Astrocyte (in vitro differentiated cells and primary cell): ENCODE results near the gene TRAT1. TPM values are rescaled to one million over a fixed set of nuclear protein-coding genes. Genes with fewer than 3 reads are reported as not detected.

ENCODE experiments used
- DNase-seq: peaks from one replicate; pipeline ENCODE4 v3.0.0-alpha.2; 2010; ENCODE audit warnings: low read depth
- FAIRE-seq: peaks from 2 replicates; lab custom pipeline; 2011; peaks lifted over from hg19 to GRCh38; lab: Jason Lieb, UNC
- H2AFZ ChIP-seq: 2 replicates; pipeline ENCODE4 v1.6.0; 2012; ENCODE audit warnings: low read depth, low read length, inconsistent platforms
- H3K27ac ChIP-seq: 2 replicates; pipeline ENCODE4 v1.5.1; 2011; ENCODE audit warnings: low read depth, low read length, inconsistent platforms
- H3K27me3 ChIP-seq: 2 replicates; pipeline ENCODE4 v1.6.0; 2011; ENCODE audit warnings: low read length, inconsistent platforms; ENCODE audit not compliant: insufficient read depth
- H3K36me3 ChIP-seq: 2 replicates; pipeline ENCODE4 v1.5.1; 2011; ENCODE audit warnings: low read length, inconsistent platforms; ENCODE audit not compliant: insufficient read depth
- H3K4me1 ChIP-seq: 2 replicates; pipeline ENCODE4 v1.5.1; 2011; ENCODE audit warnings: low read length, inconsistent platforms; ENCODE audit not compliant: insufficient read depth
- H3K4me2 ChIP-seq: 2 replicates; pipeline ENCODE4 v1.6.0; 2012; ENCODE audit warnings: low read length, inconsistent platforms
- H3K4me3 ChIP-seq: 2 replicates; pipeline ENCODE4 v1.5.1; 2011; ENCODE audit warnings: low read depth, mild to moderate bottlenecking, low read length, inconsistent platforms; ENCODE audit not compliant: insufficient read depth
- H3K79me2 ChIP-seq: 2 replicates; pipeline ENCODE4 v1.6.0; 2012; ENCODE audit warnings: mild to moderate bottlenecking, low read length, inconsistent platforms; ENCODE audit not compliant: insufficient read depth
- H3K9ac ChIP-seq: 2 replicates; pipeline ENCODE4 v1.6.0; 2012; ENCODE audit warnings: mild to moderate bottlenecking, low read length, inconsistent platforms
- H3K9me3 ChIP-seq: 2 replicates; pipeline ENCODE4 v1.5.1; 2012; ENCODE audit warnings: low read depth, mild to moderate bottlenecking, low read length, inconsistent platforms; ENCODE audit not compliant: insufficient read depth
- H4K20me1 ChIP-seq: 2 replicates; pipeline ENCODE4 v1.6.0; 2012; ENCODE audit warnings: low read length, inconsistent platforms; ENCODE audit not compliant: insufficient read depth
- H3K27ac Mint-ChIP-seq: one replicate; pipeline ENCODE4 v1.8.0; 2021; ENCODE audit warnings: mild to moderate bottlenecking, mixed read lengths; ENCODE audit not compliant: unreplicated experiment
- H3K27me3 Mint-ChIP-seq: one replicate; pipeline ENCODE4 v1.8.0; 2021; ENCODE audit warnings: low read depth, mixed read lengths; ENCODE audit not compliant: unreplicated experiment
- H3K36me3 Mint-ChIP-seq: one replicate; pipeline ENCODE4 v1.8.0; 2021; ENCODE audit warnings: low read depth, mixed read lengths; ENCODE audit not compliant: unreplicated experiment
- H3K4me1 Mint-ChIP-seq: one replicate; pipeline ENCODE4 v1.8.0; 2021; ENCODE audit warnings: low read depth, mixed read lengths; ENCODE audit not compliant: unreplicated experiment
- H3K4me3 Mint-ChIP-seq: one replicate; pipeline ENCODE4 v1.8.0; 2021; ENCODE audit warnings: mild to moderate bottlenecking, moderate library complexity, mixed read lengths; ENCODE audit not compliant: unreplicated experiment
- H3K9me3 Mint-ChIP-seq: one replicate; pipeline ENCODE4 v1.8.0; 2021; ENCODE audit warnings: mild to moderate bottlenecking, mixed read lengths; ENCODE audit not compliant: unreplicated experiment
- CTCF ChIP-seq: IDR thresholded peaks from 2 replicates; pipeline ENCODE4 v1.5.1; 2011; ENCODE audit warnings: low read depth, mild to moderate bottlenecking, inconsistent platforms, low read length, moderate library complexity; ENCODE audit not compliant: insufficient read depth
- EZH2 ChIP-seq: IDR thresholded peaks from 2 replicates; pipeline ENCODE4 v1.6.1; 2012; ENCODE audit warnings: mild to moderate bottlenecking, low read length, inconsistent platforms; ENCODE audit not compliant: insufficient read depth
- total RNA-seq: library from RNA; stranded (reverse); gene quantifications from 2 replicates; pipeline ENCODE4 v1.2.1, GENCODE V29; 2021

The TRAT1 gene
- total RNA-seq, 1 donor from 2014 or later: not detected

GRCh38 chr3:108780235-108780634 is 42.4 kb upstream of the TRAT1 start:
- H2AFZ ChIP-seq: no peak overlapping the region
- no peak overlapping the region for H3K4me2 ChIP-seq
- H3K27ac Mint-ChIP-seq: no peak overlapping the region
- H3K4me3 ChIP-seq: no peak overlapping the region
- H3K27me3 ChIP-seq: no peaks in the 10 kb centered on the region
- H3K4me3 Mint-ChIP-seq: no peak overlapping the region
- no peaks in the 10 kb centered on the region for H3K36me3 ChIP-seq
- H3K36me3 Mint-ChIP-seq: no peaks in the 10 kb centered on the region
- no peaks in the 10 kb centered on the region for H4K20me1 ChIP-seq
- no peaks in the 10 kb centered on the region for H3K9me3 ChIP-seq
- no peak overlapping the region for H3K9ac ChIP-seq
- DNase-seq (no peak), FAIRE-seq (no peak)
- no peaks in the 10 kb centered on the region for H3K4me1 ChIP-seq
- H3K79me2 ChIP-seq: no peaks in the 10 kb centered on the region
- TF ChIP-seq CTCF: no peak
- TF ChIP-seq EZH2: no peak
- peaks cover under 1% of the 10 kb centered on the region for H3K9me3 Mint-ChIP-seq
- no peaks in the 10 kb centered on the region for H3K27me3 Mint-ChIP-seq
- H3K27ac ChIP-seq: no peak overlapping the region
- no peaks in the 10 kb centered on the region for H3K4me1 Mint-ChIP-seq

GRCh38 chr3:108791473-108791872 is 31.1 kb upstream of the TRAT1 start:
- Histone ChIP-seq H4K20me1 (no peaks in the 10 kb centered on the region), H2AFZ (no peak overlapping the region), H3K4me2 (no peak overlapping the region), H3K79me2 (no peaks in the 10 kb centered on the region), H3K36me3 (no peaks in the 10 kb centered on the region), H3K4me3 (no peak overlapping the region), H3K4me1 (no peaks in the 10 kb centered on the region), H3K9ac (no peak overlapping the region), H3K27ac (no peak overlapping the region), H3K27me3 (no peaks in the 10 kb centered on the region), H3K9me3 (no peaks in the 10 kb centered on the region)
- peaks cover 3% of the 10 kb centered on the region for H3K9me3 Mint-ChIP-seq
- H3K4me3 Mint-ChIP-seq: no peak overlapping the region
- DNase-seq (no peak), FAIRE-seq (no peak)
- no peaks in the 10 kb centered on the region for H3K27me3 Mint-ChIP-seq
- H3K4me1 Mint-ChIP-seq: no peaks in the 10 kb centered on the region
- no peak overlapping the region for H3K27ac Mint-ChIP-seq
- no peak for TF ChIP-seq CTCF
- TF ChIP-seq EZH2: no peak
- no peaks in the 10 kb centered on the region for H3K36me3 Mint-ChIP-seq

GRCh38 chr3:108804437-108804836 is 18.1 kb upstream of the TRAT1 start:
- Mint-ChIP-seq H3K9me3 (no peaks in the 10 kb centered on the region), H3K4me1 (no peaks in the 10 kb centered on the region), H3K27me3 (no peaks in the 10 kb centered on the region), H3K27ac (no peak overlapping the region), H3K36me3 (no peaks in the 10 kb centered on the region), H3K4me3 (no peak overlapping the region)
- peak; percentile 26 for DNase-seq
- Histone ChIP-seq H3K4me2 (no peak overlapping the region), H3K27ac (no peak overlapping the region), H4K20me1 (no peaks in the 10 kb centered on the region), H3K4me1 (no peaks in the 10 kb centered on the region), H3K9ac (no peak overlapping the region), H3K27me3 (no peaks in the 10 kb centered on the region), H3K9me3 (no peaks in the 10 kb centered on the region), H2AFZ (no peak overlapping the region), H3K36me3 (no peaks in the 10 kb centered on the region), H3K4me3 (no peak overlapping the region), H3K79me2 (no peaks in the 10 kb centered on the region)
- FAIRE-seq: no peak
- TF ChIP-seq EZH2: no peak
- no peak for TF ChIP-seq CTCF
